K562 (cell line): ENCODE results near the gene ADGRL3. TPM values are rescaled to one million over a fixed set of nuclear protein-coding genes. Genes with fewer than 3 reads are reported as not detected.

ENCODE experiments used
- BMI1 ChIP-seq: fragments of 150-350 bp; IDR thresholded peaks from 2 replicates; pipeline ENCODE4 v1.6.1; 2014; ENCODE audit warnings: low read length
- CHD7 ChIP-seq: fragments of 200-600 bp; sonication (generic); IDR thresholded peaks from one replicate; pipeline ENCODE4 v1.6.1; 2012; ENCODE audit warnings: mild to moderate bottlenecking, low read depth, low read length, inconsistent platforms
- polyA plus RNA-seq, 8 experiments: library from polyadenylated mRNA; depleted of rRNA in 4 of 8; stranded (reverse) in 5 of 8; unstranded in 3 of 8; fragments of >200 nt; fragmentation: Nextera tagmentation in 2 of 8; fragmentation: Illumina TruSeq in 1 of 8; extraction: Ambion mirVana in 2 of 8; extraction: Trizol in 1 of 8; gene quantifications; 2 replicates each; pipeline versions ENCODE4 v1.2.1 to v1.2.3, GENCODE V29; 2011 to 2014; ENCODE audit warnings: inconsistent platforms in 1 of 8, missing spikeins in 1 of 8
- total RNA-seq, 7 experiments: library from RNA; depleted of rRNA in 6 of 7; stranded (reverse); fragments of >200 nt in 6 of 7; fragmentation: Illumina TruSeq in 2 of 7; extraction: Trizol in 2 of 7; gene quantifications; 2 replicates each; pipeline versions ENCODE4 v1.2.1 to v1.2.3, GENCODE V29; 2011 to 2021; ENCODE audit warnings: low replicate concordance in 1 of 7

Gene ADGRL3
- total and polyA plus RNA-seq, 9 of the 15 experiments (the other 6 are each of a cell fraction or from before 2014, with no cell fraction given) = 0.03 to 0.14 (median 0.04) TPM; not detected in 2

GRCh38 chr4:61204353-61205060, 4.4 kb downstream of the ADGRL3 start (continued):
- TF ChIP-seq CHD7 (no peak), BMI1 (no peak)
